Lower lobe of right lung (tissue), 2 donors: Measurements from ENCODE around the gene LRRC61. TPM values are rescaled to one million over a fixed set of nuclear protein-coding genes. Genes with fewer than 3 reads are reported as not detected.

Experiments
- ATAC-seq, 2 donors: fragments of 200-7000 bp; cut with Tn5 transposase; one replicate each; pipeline ENCODE4 v1.9.1; 2020 to 2022; ENCODE audit warnings: mild to moderate bottlenecking in 2 of 2, moderate library complexity in 2 of 2
- DNase-seq: peaks from one replicate; pipeline ENCODE4 v3.0.0-alpha.2; 2020
- H3K27ac ChIP-seq: fragments of 200-600 bp; one replicate; pipeline ENCODE4 v1.8.0; 2022
- H3K27me3 ChIP-seq: fragments of 200-600 bp; one replicate; pipeline ENCODE4 v1.8.0; 2022; ENCODE audit warnings: low read depth
- H3K36me3 ChIP-seq: fragments of 200-600 bp; one replicate; pipeline ENCODE4 v1.8.0; 2022; ENCODE audit warnings: mild to moderate bottlenecking
- H3K4me1 ChIP-seq: fragments of 200-600 bp; one replicate; pipeline ENCODE4 v1.8.0; 2022
- H3K4me3 ChIP-seq: fragments of 200-600 bp; one replicate; pipeline ENCODE4 v1.8.0; 2022; ENCODE audit warnings: mild to moderate bottlenecking
- H3K9me3 ChIP-seq: fragments of 200-600 bp; one replicate; pipeline ENCODE4 v1.8.0; 2022
- intact Hi-C: fragments of 100-400 bp; cut with DNase I; formaldehyde crosslinking; loops from one replicate; pipeline ENCODE4 v1.11.0; 2022
- total RNA-seq: library from RNA; stranded (reverse); fragmentation: NEBNext Ultra II Directional; extraction: Animal tissue kit (Norgen Biotek cat#: 25700); gene quantifications from one replicate; pipeline ENCODE4 v1.2.1, GENCODE V29; 2021
- TF ChIP-seq, protein P1 (sequence below): fragments of 200-600 bp; IDR thresholded peaks from one replicate; pipeline ENCODE4 v1.8.0; 2022; ENCODE audit warnings: antibody characterized with exemption, mild to moderate bottlenecking
- donor health status: DM: no; HTN: yes; CAD: no; lungs with severe emphysema.

The LRRC61 gene
- total RNA-seq, 1 donor from 2014 or later: 16.2 TPM

GRCh38 chr7:150360363-150361058 lies 37.4 kb downstream of the LRRC61 start:
- H3K27ac ChIP-seq: no peak overlapping the region
- TF ChIP-seq, protein P1, sequence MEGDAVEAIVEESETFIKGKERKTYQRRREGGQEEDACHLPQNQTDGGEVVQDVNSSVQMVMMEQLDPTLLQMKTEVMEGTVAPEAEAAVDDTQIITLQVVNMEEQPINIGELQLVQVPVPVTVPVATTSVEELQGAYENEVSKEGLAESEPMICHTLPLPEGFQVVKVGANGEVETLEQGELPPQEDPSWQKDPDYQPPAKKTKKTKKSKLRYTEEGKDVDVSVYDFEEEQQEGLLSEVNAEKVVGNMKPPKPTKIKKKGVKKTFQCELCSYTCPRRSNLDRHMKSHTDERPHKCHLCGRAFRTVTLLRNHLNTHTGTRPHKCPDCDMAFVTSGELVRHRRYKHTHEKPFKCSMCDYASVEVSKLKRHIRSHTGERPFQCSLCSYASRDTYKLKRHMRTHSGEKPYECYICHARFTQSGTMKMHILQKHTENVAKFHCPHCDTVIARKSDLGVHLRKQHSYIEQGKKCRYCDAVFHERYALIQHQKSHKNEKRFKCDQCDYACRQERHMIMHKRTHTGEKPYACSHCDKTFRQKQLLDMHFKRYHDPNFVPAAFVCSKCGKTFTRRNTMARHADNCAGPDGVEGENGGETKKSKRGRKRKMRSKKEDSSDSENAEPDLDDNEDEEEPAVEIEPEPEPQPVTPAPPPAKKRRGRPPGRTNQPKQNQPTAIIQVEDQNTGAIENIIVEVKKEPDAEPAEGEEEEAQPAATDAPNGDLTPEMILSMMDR: no peak
- H3K4me1 ChIP-seq: no peaks in the 10 kb centered on the region
- no peak for DNase-seq
- ATAC-seq: no peak
- no peak overlapping the region for H3K4me3 ChIP-seq
- H3K36me3 ChIP-seq: no peaks in the 10 kb centered on the region
- H3K9me3 ChIP-seq: no peaks in the 10 kb centered on the region
- intact Hi-C loops: no loop called here
- no peaks in the 10 kb centered on the region for H3K27me3 ChIP-seq

GRCh38 chr7:150361402-150361801 lies 38.2 kb downstream of the LRRC61 start:
- TF ChIP-seq, protein P1: no peak
- intact Hi-C loops: no loop called here
- ATAC-seq (no peak), DNase-seq (no peak)
- H3K9me3 ChIP-seq: no peaks in the 10 kb centered on the region
- H3K27ac ChIP-seq: no peak overlapping the region
- H3K36me3 ChIP-seq: no peaks in the 10 kb centered on the region
- no peaks in the 10 kb centered on the region for H3K4me1 ChIP-seq
- H3K27me3 ChIP-seq: no peaks in the 10 kb centered on the region
- H3K4me3 ChIP-seq: no peak overlapping the region

DNA sequence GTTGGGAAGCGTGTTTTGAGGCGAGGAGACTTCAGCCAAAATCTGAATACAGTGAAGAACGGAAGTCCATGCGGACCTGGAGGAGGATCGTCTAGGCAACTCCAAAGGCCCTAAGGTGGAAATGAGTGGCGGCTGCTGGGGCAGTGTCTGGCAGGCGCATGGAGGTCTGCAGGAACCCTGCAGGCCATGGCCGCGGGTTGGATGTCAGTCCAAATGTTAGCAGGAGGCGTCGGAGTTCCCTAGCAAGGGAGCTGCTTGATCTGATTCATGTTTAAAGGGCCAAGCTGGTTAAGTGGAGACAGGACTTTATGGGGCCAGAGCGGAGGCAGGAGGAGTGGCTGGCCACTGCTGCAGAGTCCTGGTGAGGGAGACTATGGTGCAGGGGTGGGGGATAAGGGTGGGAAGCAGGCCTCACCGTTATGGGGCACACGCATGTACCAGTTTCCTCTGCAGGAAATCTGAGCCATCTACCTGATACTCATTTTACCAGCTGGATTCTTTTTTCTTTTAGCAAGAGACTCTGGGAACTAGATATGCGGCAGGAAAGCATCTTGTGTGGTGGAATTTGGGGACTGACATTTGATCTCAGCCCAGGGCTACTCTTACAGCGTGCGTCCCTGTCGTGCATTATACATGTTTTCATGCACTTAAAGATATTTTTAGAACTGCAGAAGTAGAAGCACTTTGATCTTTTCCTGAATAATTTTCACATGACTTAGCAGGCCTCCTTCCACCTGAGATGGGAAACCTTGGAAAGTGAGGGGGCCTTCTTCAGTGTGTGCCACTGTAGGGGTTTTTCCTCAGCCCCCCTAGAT lies 38.9 kb downstream of the LRRC61 start:
- intact Hi-C loops: no loop called here
- no peaks in the 10 kb centered on the region for H3K27me3 ChIP-seq
- no peak overlapping the region for H3K27ac ChIP-seq
- DNase-seq (no peak), ATAC-seq (no peak)
- H3K36me3 ChIP-seq: no peaks in the 10 kb centered on the region
- peaks cover 2% of the 10 kb centered on the region for H3K4me1 ChIP-seq
- no peaks in the 10 kb centered on the region for H3K9me3 ChIP-seq
- no peak overlapping the region for H3K4me3 ChIP-seq
- TF ChIP-seq, protein P1: no peak

GRCh38 chr7:150363370-150363769 lies 40.2 kb downstream of the LRRC61 start:
- H3K36me3 ChIP-seq: no peaks in the 10 kb centered on the region
- H3K4me1 ChIP-seq: peaks cover 14% of the 10 kb centered on the region
- H3K4me3 ChIP-seq: no peak overlapping the region
- DNase-seq (no peak), ATAC-seq (no peak)
- no peak overlapping the region for H3K27ac ChIP-seq
- TF ChIP-seq, protein P1: no peak
- no peaks in the 10 kb centered on the region for H3K27me3 ChIP-seq
- no peaks in the 10 kb centered on the region for H3K9me3 ChIP-seq
- intact Hi-C loops: no loop called here

GRCh38 chr7:150363872-150364271 lies 40.7 kb downstream of the LRRC61 start:
- intact Hi-C loops: no loop called here
- no peaks in the 10 kb centered on the region for H3K9me3 ChIP-seq
- H3K36me3 ChIP-seq: no peaks in the 10 kb centered on the region
- no peak for DNase-seq
- H3K4me3 ChIP-seq: no peak overlapping the region
- no peak overlapping the region for H3K27ac ChIP-seq
- peaks cover 14% of the 10 kb centered on the region for H3K4me1 ChIP-seq
- H3K27me3 ChIP-seq: no peaks in the 10 kb centered on the region
- no peak for ATAC-seq
- TF ChIP-seq, protein P1: no peak
